ENCODE data around the gene LTBP4. TPM values are rescaled to one million over a fixed set of nuclear protein-coding genes. Genes with fewer than 3 reads are reported as not detected.
A peak's percentile ranks its signal among the peaks of the same experiment; 100 is the strongest.

Gene LTBP4
- total RNA-seq, 1 donor from 2014 or later: 46.9 TPM

GRCh38 chr19:40582467-40582866 is 18.7 kb upstream of the LTBP4 start:
- Histone ChIP-seq H3K79me2 (ENCODE audit: insufficient read depth, low read length) (peaks cover 3% of the 10 kb centered on the region), H4K20me1 (ENCODE audit: insufficient read depth, low read length) (no peaks in the 10 kb centered on the region), H3K4me1 (ENCODE audit: insufficient read depth, low read length) (peaks cover 15% of the 10 kb centered on the region), H3K27me3 (ENCODE audit: insufficient read depth, low read length) (no peaks in the 10 kb centered on the region), H3K9me3 (ENCODE audit: insufficient read depth, low read depth, low read length) (no peaks in the 10 kb centered on the region), H3K36me3 (ENCODE audit: insufficient read depth, low read length) (peaks cover 3% of the 10 kb centered on the region), H3K27ac (ENCODE audit: low read depth, low read length) (no peak overlapping the region), H3K9ac (ENCODE audit: low read length) (no peak overlapping the region), H2AFZ (ENCODE audit: low read depth, low read length) (no peak overlapping the region), H3K4me3 (ENCODE audit: insufficient read depth, low read depth, low read length) (no peak overlapping the region), H3K4me2 (ENCODE audit: low read length) (no peak overlapping the region)
- Mint-ChIP-seq H3K27me3 (ENCODE audit: low read depth, unreplicated experiment) (no peaks in the 10 kb centered on the region), H3K4me3 (ENCODE audit: unreplicated experiment) (no peak overlapping the region), H3K36me3 (ENCODE audit: low read depth, unreplicated experiment) (peaks cover 34% of the 10 kb centered on the region), H3K9me3 (ENCODE audit: unreplicated experiment) (no peaks in the 10 kb centered on the region), H3K4me1 (ENCODE audit: low read depth, unreplicated experiment) (peaks cover 4% of the 10 kb centered on the region), H3K27ac (ENCODE audit: unreplicated experiment) (peak overlapping the region; percentile 41)
- FAIRE-seq (no peak), DNase-seq (ENCODE audit: low read depth) (no peak)
- TF ChIP-seq, protein P1, sequence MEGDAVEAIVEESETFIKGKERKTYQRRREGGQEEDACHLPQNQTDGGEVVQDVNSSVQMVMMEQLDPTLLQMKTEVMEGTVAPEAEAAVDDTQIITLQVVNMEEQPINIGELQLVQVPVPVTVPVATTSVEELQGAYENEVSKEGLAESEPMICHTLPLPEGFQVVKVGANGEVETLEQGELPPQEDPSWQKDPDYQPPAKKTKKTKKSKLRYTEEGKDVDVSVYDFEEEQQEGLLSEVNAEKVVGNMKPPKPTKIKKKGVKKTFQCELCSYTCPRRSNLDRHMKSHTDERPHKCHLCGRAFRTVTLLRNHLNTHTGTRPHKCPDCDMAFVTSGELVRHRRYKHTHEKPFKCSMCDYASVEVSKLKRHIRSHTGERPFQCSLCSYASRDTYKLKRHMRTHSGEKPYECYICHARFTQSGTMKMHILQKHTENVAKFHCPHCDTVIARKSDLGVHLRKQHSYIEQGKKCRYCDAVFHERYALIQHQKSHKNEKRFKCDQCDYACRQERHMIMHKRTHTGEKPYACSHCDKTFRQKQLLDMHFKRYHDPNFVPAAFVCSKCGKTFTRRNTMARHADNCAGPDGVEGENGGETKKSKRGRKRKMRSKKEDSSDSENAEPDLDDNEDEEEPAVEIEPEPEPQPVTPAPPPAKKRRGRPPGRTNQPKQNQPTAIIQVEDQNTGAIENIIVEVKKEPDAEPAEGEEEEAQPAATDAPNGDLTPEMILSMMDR (IDR thresholded peaks at IDR 0.05; ENCODE audit: insufficient read depth, low read depth, low read length): no peak
- no peak for TF ChIP-seq EZH2 (IDR thresholded peaks at IDR 0.05; ENCODE audit: insufficient read depth, low read length)

DNA sequence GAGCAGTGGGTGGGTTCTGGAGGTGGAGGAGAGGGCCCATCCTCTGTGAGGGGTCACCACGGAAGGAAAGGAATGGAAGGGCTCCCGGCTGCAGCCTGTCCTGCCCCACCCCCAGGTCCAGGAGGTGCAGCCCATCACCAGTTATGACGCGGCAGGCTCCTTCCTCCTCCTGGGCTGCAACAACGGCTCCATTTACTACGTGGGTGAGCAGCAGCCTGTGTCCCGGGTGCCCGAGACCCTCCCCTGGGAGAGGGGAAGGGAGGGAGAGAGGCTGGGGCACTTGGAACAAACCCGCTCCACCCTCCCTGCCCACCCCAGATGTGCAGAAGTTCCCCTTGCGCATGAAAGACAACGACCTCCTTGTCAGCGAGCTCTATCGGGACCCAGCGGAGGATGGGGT is 17.9 kb upstream of the LTBP4 start:
- Histone ChIP-seq H3K9ac (ENCODE audit: low read length) (no peak overlapping the region), H3K4me3 (ENCODE audit: insufficient read depth, low read depth, low read length) (no peak overlapping the region), H3K4me1 (ENCODE audit: insufficient read depth, low read length) (peaks cover 17% of the 10 kb centered on the region), H4K20me1 (ENCODE audit: insufficient read depth, low read length) (no peaks in the 10 kb centered on the region), H2AFZ (ENCODE audit: low read depth, low read length) (no peak overlapping the region), H3K9me3 (ENCODE audit: insufficient read depth, low read depth, low read length) (no peaks in the 10 kb centered on the region), H3K79me2 (ENCODE audit: insufficient read depth, low read length) (no peaks in the 10 kb centered on the region), H3K27ac (ENCODE audit: low read depth, low read length) (no peak overlapping the region), H3K4me2 (ENCODE audit: low read length) (no peak overlapping the region), H3K36me3 (ENCODE audit: insufficient read depth, low read length) (peaks cover 3% of the 10 kb centered on the region), H3K27me3 (ENCODE audit: insufficient read depth, low read length) (no peaks in the 10 kb centered on the region)
- no peaks in the 10 kb centered on the region for H3K9me3 Mint-ChIP-seq (ENCODE audit: unreplicated experiment)
- TF ChIP-seq, protein P1 (IDR thresholded peaks at IDR 0.05; ENCODE audit: insufficient read depth, low read depth, low read length): no peak
- no peak for TF ChIP-seq EZH2 (IDR thresholded peaks at IDR 0.05; ENCODE audit: insufficient read depth, low read length)
- H3K4me3 Mint-ChIP-seq (ENCODE audit: unreplicated experiment): no peak overlapping the region
- peaks cover 39% of the 10 kb centered on the region for H3K36me3 Mint-ChIP-seq (ENCODE audit: low read depth, unreplicated experiment)
- FAIRE-seq (no peak), DNase-seq (ENCODE audit: low read depth) (no peak)
- no peak overlapping the region for H3K27ac Mint-ChIP-seq (ENCODE audit: unreplicated experiment)
- peaks cover 8% of the 10 kb centered on the region for H3K4me1 Mint-ChIP-seq (ENCODE audit: low read depth, unreplicated experiment)
- no peaks in the 10 kb centered on the region for H3K27me3 Mint-ChIP-seq (ENCODE audit: low read depth, unreplicated experiment)

DNA sequence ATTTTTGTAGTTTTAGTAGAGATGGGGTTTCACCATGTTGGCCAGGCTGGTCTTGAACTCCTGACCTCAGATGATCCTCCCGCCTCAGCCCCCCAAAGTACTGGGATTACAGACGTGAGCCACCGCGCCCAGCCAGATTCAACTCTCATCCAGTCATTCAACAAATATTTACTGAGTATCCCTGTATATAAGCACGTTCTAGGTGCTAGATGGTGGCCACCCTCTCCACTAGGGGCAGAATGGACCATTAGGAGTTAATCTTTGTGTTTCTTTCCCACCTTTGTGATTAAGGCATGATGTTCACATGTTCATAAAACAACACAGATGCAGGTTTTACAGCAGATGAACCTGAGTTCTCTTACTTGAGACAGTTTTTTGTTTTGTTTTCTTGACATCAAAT is 17.2 kb upstream of the LTBP4 start:
- Mint-ChIP-seq H3K9me3 (ENCODE audit: unreplicated experiment) (no peaks in the 10 kb centered on the region), H3K27me3 (ENCODE audit: low read depth, unreplicated experiment) (no peaks in the 10 kb centered on the region), H3K4me3 (ENCODE audit: unreplicated experiment) (no peak overlapping the region), H3K36me3 (ENCODE audit: low read depth, unreplicated experiment) (peaks cover 42% of the 10 kb centered on the region), H3K27ac (ENCODE audit: unreplicated experiment) (no peak overlapping the region), H3K4me1 (ENCODE audit: low read depth, unreplicated experiment) (peaks cover 9% of the 10 kb centered on the region)
- Histone ChIP-seq H3K27me3 (ENCODE audit: insufficient read depth, low read length) (no peaks in the 10 kb centered on the region), H3K4me1 (ENCODE audit: insufficient read depth, low read length) (peaks cover 24% of the 10 kb centered on the region), H3K4me2 (ENCODE audit: low read length) (no peak overlapping the region), H4K20me1 (ENCODE audit: insufficient read depth, low read length) (no peaks in the 10 kb centered on the region), H3K27ac (ENCODE audit: low read depth, low read length) (no peak overlapping the region), H3K9me3 (ENCODE audit: insufficient read depth, low read depth, low read length) (no peaks in the 10 kb centered on the region), H3K79me2 (ENCODE audit: insufficient read depth, low read length) (no peaks in the 10 kb centered on the region), H2AFZ (ENCODE audit: low read depth, low read length) (no peak overlapping the region), H3K9ac (ENCODE audit: low read length) (no peak overlapping the region), H3K4me3 (ENCODE audit: insufficient read depth, low read depth, low read length) (no peak overlapping the region), H3K36me3 (ENCODE audit: insufficient read depth, low read length) (peaks cover 3% of the 10 kb centered on the region)
- FAIRE-seq (no peak), DNase-seq (ENCODE audit: low read depth) (no peak)
- no peak for TF ChIP-seq EZH2 (IDR thresholded peaks at IDR 0.05; ENCODE audit: insufficient read depth, low read length)
- TF ChIP-seq, protein P1 (IDR thresholded peaks at IDR 0.05; ENCODE audit: insufficient read depth, low read depth, low read length): peak; percentile 40

Data from astrocyte (in vitro differentiated cells and primary cell).